ENCODE data around the gene MBOAT2.
A peak's percentile ranks its signal among the peaks of the same experiment; 100 is the strongest.

The MBOAT2 gene

GRCh38 chr2:8889978-8890377, 113.5 kb downstream of the MBOAT2 start:
- no peak for DNase-seq

- no peak for DNase-seq
Observed at GRCh38 chr2:8888963-8889362, 114.5 kb downstream of the MBOAT2 start.

- DNase-seq: no peak
Observed at GRCh38 chr2:8886876-8887275, 116.6 kb downstream of the MBOAT2 start.

- DNase-seq: no peak
Observed at GRCh38 chr2:8886202-8886518, 117.3 kb downstream of the MBOAT2 start.

GRCh38 chr2:8885449-8886201, 117.9 kb downstream of the MBOAT2 start:
- DNase-seq: no peak

GRCh38 chr2:8884812-8885211, 118.7 kb downstream of the MBOAT2 start:
- no peak for DNase-seq

GRCh38 chr2:8882094-8882493, 121.4 kb downstream of the MBOAT2 start:
- no peak for DNase-seq

GRCh38 chr2:8877894-8878293, 125.6 kb downstream of the MBOAT2 start:
- no peak for DNase-seq

GRCh38 chr2:8877332-8877731, 126.2 kb downstream of the MBOAT2 start:
- DNase-seq: no peak

GRCh38 chr2:8876628-8877027, 126.9 kb downstream of the MBOAT2 start:
- no peak for DNase-seq

GRCh38 chr2:8872821-8873432, 130.6 kb downstream of the MBOAT2 start:
- DNase-seq: peak; percentile 35

- no peak for DNase-seq
Observed at GRCh38 chr2:8870441-8870840, 133.0 kb downstream of the MBOAT2 start.

- no peak for DNase-seq
Observed at GRCh38 chr2:8867363-8867762, 136.1 kb downstream of the MBOAT2 start.

GRCh38 chr2:8863331-8863953, 140.0 kb downstream of the MBOAT2 start:
- no peak for DNase-seq

GRCh38 chr2:8862230-8862629, 141.3 kb downstream of the MBOAT2 start:
- DNase-seq: no peak

- no peak for DNase-seq
Observed at GRCh38 chr2:8861797-8862196, 141.7 kb downstream of the MBOAT2 start.

GRCh38 chr2:8860239-8860638, 143.2 kb downstream of the MBOAT2 start:
- DNase-seq: peak; percentile 42

GRCh38 chr2:8858910-8859309, 144.6 kb downstream of the MBOAT2 start:
- DNase-seq: no peak

- no peak for DNase-seq
Observed at GRCh38 chr2:8858264-8858663, 145.2 kb downstream of the MBOAT2 start.

- no peak for DNase-seq
Observed at GRCh38 chr2:8857709-8858108, 145.8 kb downstream of the MBOAT2 start.

GRCh38 chr2:8856176-8856575, 147.3 kb downstream of the MBOAT2 start:
- DNase-seq: no peak

- no peak for DNase-seq
Observed at GRCh38 chr2:8855010-8855409, 148.5 kb downstream of the MBOAT2 start.

- DNase-seq: no peak
Observed at GRCh38 chr2:8853426-8853825, 150.1 kb downstream of the MBOAT2 start.

- no peak for DNase-seq
Observed at GRCh38 chr2:8851811-8852560, 151.5 kb downstream of the MBOAT2 start.

All from activated CD4-positive, alpha-beta T cell treated with anti-CD3 and anti-CD28 coated beads, Interleukin-2, amount 50 U/mL, for 16 hours (primary cell).